Measurements from ENCODE around the gene MGAT4B.
A peak's percentile ranks its signal among the peaks of the same experiment; 100 is the strongest.

Gene MGAT4B

DNA sequence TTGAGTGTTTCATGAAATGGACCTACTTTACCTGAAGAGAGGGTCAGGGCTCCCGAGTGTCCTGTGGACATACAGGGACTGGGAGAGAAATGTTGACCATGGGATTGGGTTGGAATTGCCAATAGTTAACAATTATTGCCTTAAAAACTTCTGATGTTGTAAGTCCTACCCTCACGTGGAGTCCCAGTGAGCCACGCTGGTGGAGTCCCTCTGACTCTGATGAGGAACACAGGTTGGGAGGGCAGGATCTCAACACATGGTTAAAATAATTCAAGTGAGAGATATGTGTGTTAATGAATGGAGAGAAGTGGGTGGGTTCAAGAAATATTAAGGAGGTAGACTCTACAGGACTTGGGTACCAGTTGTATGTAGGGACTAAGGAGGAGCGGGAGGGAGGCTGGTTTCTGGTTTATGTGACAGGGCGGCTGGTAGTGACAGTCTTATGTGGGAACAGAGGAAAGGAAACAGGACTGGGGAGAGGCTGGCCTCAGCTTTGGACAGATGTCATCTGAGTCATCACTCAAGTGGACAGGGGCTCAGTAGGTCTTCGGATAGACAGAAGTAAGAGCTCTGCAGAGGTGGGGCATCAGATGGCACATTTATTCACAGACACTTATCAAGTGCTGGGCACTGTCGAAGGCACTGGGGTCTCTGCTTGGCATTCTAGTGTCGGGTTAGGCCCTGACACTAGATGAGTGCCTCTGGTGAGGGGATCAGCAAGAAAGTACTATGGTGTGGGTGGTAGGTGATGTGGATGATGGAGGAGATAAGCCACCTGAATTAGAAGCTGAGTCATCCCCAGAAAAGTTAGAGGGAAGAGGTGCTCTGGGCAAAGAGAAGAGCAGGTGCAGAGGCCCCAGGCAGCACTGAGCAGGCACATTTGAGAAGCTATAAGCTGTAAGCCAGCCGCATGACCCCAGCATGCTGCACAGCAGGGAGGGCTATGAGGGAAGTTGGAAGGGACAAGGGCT lies 46.8 kb downstream of the MGAT4B start:
- peaks cover 12% of the 10 kb centered on the region for H3K36me3 Mint-ChIP-seq (ENCODE audit: low read depth)
- no peak overlapping the region for H3K4me3 Mint-ChIP-seq
- H3K9me3 Mint-ChIP-seq: no peaks in the 10 kb centered on the region
- no peaks in the 10 kb centered on the region for H3K27me3 Mint-ChIP-seq (ENCODE audit: low read depth)
- peaks cover 59% of the 10 kb centered on the region for H3K4me1 Mint-ChIP-seq
- TF ChIP-seq, protein P1, sequence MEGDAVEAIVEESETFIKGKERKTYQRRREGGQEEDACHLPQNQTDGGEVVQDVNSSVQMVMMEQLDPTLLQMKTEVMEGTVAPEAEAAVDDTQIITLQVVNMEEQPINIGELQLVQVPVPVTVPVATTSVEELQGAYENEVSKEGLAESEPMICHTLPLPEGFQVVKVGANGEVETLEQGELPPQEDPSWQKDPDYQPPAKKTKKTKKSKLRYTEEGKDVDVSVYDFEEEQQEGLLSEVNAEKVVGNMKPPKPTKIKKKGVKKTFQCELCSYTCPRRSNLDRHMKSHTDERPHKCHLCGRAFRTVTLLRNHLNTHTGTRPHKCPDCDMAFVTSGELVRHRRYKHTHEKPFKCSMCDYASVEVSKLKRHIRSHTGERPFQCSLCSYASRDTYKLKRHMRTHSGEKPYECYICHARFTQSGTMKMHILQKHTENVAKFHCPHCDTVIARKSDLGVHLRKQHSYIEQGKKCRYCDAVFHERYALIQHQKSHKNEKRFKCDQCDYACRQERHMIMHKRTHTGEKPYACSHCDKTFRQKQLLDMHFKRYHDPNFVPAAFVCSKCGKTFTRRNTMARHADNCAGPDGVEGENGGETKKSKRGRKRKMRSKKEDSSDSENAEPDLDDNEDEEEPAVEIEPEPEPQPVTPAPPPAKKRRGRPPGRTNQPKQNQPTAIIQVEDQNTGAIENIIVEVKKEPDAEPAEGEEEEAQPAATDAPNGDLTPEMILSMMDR (IDR thresholded peaks at IDR 0.05; ENCODE audit: unreplicated experiment in 3 of 3): no peak
- peak overlapping the region; percentile 26 to 69 (median 28) for H3K27ac Mint-ChIP-seq

DNA sequence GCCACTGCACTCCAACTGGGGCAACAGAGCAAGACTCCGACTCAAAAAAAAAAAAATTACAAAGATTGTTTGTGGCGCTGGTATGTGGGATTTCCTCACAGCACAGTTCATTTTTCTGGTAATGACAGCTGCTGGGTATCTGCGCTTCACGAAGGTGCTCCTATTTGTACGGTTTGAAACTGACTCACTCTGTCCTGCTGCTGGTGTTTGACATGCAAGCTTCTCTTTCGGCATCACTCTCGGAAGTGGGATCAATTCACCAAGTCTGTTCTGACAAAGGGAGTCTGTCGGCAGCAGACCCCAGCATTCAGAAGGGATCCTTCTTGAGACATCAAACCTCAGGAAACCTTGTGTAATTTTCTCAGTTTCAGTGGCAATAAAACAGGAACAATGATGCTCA lies 47.7 kb downstream of the MGAT4B start:
- Mint-ChIP-seq H3K4me1 (peaks cover 60% of the 10 kb centered on the region), H3K27me3 (ENCODE audit: low read depth) (no peaks in the 10 kb centered on the region), H3K36me3 (ENCODE audit: low read depth) (peaks cover 12% of the 10 kb centered on the region), H3K4me3 (no peak overlapping the region), H3K9me3 (no peaks in the 10 kb centered on the region), H3K27ac (peak overlapping the region in 2 of 3 experiments; percentile 26 to 69)
- TF ChIP-seq, protein P1 (IDR thresholded peaks at IDR 0.05; ENCODE audit: unreplicated experiment in 3 of 3): no peak

DNA sequence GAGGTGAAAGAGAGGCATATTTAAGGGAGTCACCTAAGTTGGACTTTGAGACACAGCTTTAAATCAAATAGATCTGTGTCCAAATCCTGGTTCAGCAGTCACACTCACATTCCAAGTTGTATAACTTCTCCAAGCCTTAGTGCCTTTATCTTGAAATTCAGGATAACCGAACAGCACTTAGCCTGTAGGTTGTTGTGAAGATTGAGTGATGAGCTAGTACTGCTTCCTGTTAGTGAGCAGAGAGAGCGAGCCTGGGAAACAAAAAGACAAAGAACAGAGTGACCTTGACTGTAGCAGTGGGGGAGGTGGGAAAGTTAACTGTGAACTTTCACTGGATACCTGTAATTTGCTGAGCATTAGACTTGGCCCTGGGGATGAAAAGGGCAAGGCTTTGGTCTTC lies 51.6 kb downstream of the MGAT4B start:
- H3K4me3 Mint-ChIP-seq: no peak overlapping the region
- H3K27ac Mint-ChIP-seq: peak overlapping the region; percentile 49 to 84 (median 55)
- H3K36me3 Mint-ChIP-seq (ENCODE audit: low read depth): peaks cover 26% of the 10 kb centered on the region
- TF ChIP-seq, protein P1 (IDR thresholded peaks at IDR 0.05; ENCODE audit: unreplicated experiment in 3 of 3): no peak
- H3K4me1 Mint-ChIP-seq: peaks cover 32% of the 10 kb centered on the region
- H3K27me3 Mint-ChIP-seq (ENCODE audit: low read depth): no peaks in the 10 kb centered on the region
- no peaks in the 10 kb centered on the region for H3K9me3 Mint-ChIP-seq

DNA sequence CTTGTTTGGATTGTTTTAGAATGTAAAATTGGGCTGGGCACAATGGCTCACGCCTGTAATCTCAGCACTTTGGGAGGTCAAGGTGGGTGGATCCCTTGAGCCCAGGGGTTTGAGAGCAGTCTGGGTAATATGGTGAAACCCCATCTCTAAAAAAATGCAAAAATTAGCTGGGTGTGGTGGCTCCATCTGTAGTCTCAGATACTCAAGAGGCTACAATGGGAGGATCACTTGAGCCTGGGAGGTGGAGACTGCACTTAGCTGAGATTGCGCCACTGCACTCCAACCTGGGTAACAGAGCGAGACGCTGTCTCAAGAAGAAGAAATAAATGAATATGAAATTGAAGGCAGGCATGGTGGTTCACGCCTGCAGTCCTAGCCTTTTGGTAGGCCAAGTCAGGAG lies 52.7 kb downstream of the MGAT4B start:
- Mint-ChIP-seq H3K27me3 (ENCODE audit: low read depth) (no peaks in the 10 kb centered on the region), H3K4me3 (no peak overlapping the region), H3K4me1 (peaks cover 22% of the 10 kb centered on the region), H3K36me3 (ENCODE audit: low read depth) (peaks cover 31% of the 10 kb centered on the region), H3K9me3 (no peaks in the 10 kb centered on the region), H3K27ac (peak overlapping the region in 1 of 3 experiments; percentile 28)
- TF ChIP-seq, protein P1 (IDR thresholded peaks at IDR 0.05; ENCODE audit: unreplicated experiment in 3 of 3): no peak

DNA sequence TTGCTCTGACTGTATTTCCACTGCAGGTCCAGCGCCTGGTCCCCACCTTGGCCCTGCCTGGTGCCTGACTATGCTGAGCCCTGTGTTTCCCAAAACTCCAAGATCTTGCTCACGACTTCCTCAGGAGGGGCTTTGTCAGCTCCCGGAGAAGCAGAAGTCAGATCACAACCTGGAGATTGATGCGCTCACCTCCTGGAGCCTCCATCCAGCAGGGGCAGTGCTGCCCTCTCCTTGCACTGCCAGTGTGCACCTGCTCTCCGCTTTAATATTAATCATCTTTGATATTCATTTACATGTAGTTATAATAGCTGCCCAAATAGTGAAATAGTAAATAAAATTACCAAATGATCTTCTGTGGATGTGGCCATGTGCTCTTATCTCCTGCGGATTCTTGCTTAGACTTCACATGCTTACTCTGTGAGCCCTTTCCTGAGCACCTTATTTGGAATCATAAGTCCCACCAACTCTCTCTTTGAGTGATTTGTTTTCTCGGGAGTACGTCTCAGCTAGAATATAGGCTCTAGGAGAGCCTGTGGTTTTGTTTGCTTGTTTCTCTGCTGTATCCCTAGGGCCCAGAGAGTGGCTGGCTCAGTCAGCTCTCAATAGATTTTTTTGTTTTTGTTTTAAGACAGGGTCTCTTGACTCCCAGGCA lies 56.7 kb downstream of the MGAT4B start:
- Mint-ChIP-seq H3K4me3 (no peak overlapping the region), H3K27ac (peak overlapping the region in 1 of 3 experiments; percentile 14), H3K9me3 (no peaks in the 10 kb centered on the region), H3K4me1 (peaks cover 11% of the 10 kb centered on the region), H3K27me3 (ENCODE audit: low read depth) (no peaks in the 10 kb centered on the region), H3K36me3 (ENCODE audit: low read depth) (peaks cover 43% of the 10 kb centered on the region)
- TF ChIP-seq, protein P1 (IDR thresholded peaks at IDR 0.05; ENCODE audit: unreplicated experiment in 3 of 3): no peak
